HG03565 (cell line): ENCODE measurements around the gene NF1.
"Not testable (repeated sequence)": the region's sequence is repeated elsewhere in the genome, so short reads cannot be mapped to it uniquely, and the experiment has no call there.

Experiments used
- ATAC-seq: cut with Tn5 transposase; IDR thresholded peaks from one replicate; pipeline ENCODE4 v1.9.1; 2021; ENCODE audit warnings: mild to moderate bottlenecking, moderate library complexity; ENCODE audit not compliant: unreplicated experiment

The NF1 gene

DNA sequence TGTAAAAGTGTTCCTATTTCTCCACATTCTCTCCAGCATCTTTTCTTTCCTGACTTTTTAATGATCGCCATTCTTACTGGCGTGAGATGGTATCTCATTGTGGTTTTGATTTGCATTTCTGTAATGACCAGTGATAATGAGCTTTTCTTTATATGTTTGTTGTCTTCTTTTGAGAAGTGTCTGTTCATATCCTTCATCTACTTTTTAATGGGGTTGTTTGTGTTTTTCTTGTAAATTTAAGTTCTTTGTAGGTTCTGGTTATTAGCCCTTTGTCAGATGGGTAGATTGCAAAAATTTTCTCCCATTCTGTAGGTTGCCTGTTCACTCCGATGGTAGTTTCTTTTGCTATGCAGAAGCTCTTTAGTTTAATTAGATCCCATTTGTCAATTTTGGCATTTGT, 81.4 kb downstream of the NF1 start:
- not testable (repeated sequence) for ATAC-seq

DNA sequence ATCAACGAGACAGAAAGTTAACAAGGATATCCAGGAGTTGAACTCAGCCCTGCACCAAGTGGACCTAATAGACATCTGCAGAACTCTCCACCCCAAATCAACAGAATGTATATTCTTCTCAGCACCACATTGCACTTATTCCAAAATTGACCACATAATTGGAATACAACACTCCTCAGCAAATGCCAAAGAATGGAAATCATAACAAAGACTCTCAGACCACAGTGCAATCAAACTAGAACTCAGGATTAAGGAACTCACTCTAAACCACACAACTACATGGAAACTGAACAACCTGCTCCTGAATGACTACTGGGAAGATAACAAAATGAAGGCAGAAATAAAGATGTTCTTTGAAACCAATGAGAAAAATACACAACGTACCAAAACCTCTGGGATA, 84.2 kb downstream of the NF1 start:
- not testable (repeated sequence) for ATAC-seq

DNA sequence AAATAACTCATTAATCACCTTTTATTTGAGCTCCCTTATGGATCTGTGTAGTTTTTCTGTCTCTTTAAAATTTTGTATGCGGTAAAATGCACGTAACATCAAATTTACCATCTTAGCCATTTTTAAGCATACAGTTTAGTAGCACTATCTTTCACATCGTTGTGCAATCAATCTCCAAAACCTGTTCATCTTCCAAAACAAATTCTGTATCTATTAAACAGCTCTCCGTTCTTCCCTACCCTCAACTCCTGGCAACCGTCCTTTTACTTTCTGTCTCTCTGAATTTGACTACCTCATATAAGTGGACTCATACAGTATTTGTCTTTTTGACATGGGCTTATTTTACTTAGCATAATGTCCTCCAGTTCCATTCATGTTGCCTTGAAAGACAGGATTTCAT, 100.5 kb downstream of the NF1 start:
- ATAC-seq, result no peak

DNA sequence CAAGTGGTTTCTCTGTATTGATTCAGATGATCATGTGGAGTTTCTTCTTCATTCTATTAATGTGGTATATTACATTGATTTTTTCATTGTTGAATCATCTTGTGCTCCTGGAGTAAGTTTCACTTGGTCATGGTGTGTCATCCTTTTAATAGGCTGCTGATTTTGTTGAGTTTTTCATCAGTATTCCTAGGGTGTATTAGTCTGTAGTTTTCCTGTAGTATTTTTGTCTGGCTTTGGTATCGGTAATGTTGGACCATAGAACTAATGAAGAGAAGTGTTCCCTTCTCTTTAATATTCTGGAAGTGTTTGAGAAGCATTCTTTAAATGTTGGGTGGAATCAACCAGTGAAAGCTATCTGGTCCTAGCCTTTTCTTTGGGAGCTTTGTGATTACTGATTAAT, 103.2 kb downstream of the NF1 start:
- ATAC-seq, result no peak

DNA sequence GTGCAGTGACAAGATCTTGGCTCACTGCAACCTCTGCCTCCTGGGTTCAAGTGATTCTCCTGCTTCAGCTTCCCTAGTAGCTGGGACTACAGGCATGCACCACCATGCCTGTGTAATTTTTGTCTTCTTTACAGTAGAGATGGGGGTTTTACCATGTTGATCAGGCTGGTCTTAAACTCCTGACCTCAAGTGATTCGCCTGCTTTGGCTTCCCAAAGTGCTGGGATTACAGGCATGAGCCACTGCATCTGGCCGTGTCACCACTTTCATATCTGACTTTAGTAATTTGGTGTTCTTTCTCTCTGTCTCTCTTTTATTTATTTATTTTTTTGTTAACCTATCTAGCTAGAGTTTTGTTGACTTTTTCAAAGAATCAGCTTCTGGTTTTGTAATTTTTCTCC, 103.9 kb downstream of the NF1 start:
- ATAC-seq, result not testable (repeated sequence)

DNA sequence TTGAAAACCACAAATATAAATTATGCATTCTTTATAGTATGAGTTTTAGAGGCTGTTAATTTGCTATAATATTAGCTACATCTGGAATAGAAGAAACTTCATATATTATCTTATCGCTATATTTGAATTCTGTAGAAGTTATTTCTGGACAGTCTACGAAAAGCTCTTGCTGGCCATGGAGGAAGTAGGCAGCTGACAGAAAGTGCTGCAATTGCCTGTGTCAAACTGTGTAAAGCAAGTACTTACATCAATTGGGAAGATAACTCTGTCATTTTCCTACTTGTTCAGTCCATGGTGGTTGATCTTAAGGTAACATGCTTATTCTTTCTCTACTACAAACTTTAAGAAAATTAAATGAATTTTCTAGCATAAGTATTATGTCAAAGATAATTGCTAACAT, 105.5 kb downstream of the NF1 start:
- ATAC-seq, result no peak

DNA sequence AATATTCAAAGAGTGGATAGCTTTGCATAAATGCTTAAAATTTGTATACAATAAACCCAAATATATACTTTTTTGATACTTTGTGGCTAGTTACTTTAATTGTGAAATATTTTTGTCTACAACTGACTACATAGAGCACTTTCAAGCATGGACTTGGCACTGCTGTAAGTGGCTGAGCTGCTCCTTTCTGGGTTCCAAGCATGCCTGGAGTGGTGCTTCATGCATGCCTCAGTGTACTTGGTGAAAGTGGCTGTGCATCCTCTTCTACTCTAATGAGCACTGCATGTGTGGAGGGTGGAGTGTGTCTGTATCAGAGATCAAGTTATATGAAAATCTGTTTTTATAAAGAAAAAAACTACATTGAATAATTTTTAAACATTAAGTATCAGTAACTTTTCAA, 108.2 kb downstream of the NF1 start:
- no peak for ATAC-seq

DNA sequence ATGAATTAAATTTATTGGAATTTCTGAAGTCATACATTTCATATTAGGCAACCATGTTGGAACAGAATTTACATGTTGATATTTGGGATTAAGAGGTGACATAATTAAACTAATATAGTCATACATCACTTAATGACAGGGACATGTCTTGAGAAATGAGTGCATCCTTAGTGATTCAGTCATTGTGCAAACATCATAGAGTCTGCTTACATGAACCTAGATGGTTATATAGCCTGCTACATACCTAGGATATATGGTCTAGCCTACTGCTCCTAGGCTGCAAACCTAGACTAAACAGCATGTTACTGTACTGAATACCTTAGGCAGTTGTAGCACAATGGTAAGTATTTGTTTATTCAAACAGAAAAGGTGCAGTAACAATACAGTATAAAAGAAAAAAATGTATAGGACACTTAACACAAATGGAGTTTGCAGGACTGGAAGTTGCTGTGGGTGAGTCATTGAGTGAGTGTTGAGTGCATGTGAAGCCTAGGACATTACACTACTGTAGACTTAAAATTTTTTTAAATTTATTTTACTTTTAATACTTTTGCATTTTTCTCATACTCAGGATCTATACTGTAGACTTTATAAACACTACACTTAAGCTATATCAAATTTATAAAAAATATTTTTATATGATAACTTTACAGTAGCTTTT, 116.7 kb downstream of the NF1 start:
- no peak for ATAC-seq

DNA sequence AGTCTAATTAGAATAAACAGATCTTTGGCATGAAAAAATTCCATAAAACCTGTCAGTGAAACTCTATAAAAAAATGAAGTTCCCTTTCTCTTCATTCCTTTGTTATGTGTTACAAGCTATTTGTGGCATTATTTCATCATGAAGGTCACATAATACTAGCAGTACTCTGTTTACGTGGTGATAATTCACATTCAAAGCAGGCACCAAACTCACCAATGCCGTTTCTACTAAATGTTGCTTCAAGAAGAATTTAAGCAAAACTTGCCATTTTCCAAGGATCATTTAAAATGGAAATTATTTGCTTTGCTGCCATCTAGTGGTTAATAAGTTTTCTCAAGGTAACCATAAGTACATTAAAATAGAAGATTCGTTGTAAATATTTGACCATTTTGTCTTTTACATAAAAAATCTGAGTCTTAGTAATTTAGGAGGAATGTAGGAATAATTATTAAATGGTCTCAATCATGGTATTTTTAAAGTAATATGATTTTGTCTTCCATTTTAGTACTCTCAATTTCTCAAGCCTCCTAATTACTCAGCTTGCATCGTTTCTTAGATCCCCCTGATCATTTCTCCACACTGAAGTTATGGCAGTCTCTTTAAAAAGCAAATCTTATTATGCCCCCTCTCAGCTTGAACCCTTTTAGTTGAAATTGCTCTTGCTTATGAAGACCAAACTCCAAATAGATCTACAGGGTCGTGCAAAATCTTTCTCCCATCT, 121.4 kb downstream of the NF1 start:
- no peak for ATAC-seq

DNA sequence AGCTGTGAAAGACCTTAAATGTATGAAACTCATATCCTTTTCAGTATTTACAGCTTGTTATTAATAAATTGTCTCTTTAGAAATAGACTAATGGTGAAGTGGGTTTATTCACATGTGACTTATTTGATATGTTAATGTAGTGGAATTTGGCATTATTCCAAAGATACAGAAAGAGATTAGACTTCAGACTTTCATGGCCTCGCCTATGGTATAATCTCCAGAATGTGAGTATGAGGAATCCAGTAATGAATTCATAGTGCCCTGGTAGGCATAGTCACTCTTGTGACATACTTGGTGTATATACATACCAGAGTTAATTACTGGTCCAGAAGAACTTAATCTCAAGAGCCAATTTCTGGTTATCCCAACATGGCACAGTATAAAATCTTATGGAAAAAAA, 129.6 kb downstream of the NF1 start:
- no peak for ATAC-seq

DNA sequence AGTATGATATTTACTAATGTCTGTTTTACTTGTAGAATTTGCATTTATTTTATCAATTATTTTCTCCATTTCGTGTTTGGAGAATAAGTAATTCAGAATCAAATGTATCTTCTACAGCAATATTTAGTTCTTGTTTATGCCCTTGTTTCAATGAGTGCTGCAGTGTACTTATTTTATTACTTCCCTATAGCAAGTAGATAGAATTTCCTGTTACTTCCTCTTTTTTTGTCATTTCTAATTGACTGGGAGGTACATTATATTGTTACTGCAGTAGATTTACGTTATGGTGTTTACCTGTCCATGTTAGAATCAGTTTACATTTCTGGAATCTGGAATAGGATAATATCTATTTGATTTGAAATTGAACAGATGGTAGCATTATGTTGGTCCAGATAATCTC, 131.1 kb downstream of the NF1 start:
- no peak for ATAC-seq

DNA sequence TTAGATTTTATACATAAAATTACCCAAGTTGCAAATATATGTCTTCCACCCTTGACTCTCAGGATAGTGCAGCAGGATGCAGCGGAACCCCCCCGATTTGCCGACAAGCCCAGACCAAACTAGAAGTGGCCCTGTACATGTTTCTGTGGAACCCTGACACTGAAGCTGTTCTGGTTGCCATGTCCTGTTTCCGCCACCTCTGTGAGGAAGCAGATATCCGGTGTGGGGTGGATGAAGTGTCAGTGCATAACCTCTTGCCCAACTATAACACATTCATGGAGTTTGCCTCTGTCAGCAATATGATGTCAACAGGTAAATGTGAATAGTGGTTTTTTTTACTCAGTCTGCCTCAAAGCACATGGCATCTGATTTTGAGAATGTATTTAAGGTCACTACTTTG, 131.6 kb downstream of the NF1 start:
- ATAC-seq, result no peak

DNA sequence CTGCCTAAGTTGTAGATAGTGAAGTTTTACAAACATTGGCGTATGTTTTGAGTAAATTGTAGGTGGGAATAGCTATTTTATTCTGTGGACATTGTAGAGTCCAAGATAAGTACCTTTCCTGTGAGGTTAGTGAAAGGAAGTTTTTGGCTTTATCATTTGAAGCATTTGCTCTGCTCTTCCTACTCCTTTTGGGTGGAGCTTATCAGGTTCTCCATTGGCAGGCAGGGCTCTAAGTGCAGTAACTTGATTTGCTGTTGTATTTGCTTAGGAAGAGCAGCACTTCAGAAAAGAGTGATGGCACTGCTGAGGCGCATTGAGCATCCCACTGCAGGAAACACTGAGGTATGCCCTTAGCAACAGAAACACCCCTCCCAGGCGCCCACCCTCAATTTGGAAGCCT, 132.2 kb downstream of the NF1 start:
- ATAC-seq, result no peak

DNA sequence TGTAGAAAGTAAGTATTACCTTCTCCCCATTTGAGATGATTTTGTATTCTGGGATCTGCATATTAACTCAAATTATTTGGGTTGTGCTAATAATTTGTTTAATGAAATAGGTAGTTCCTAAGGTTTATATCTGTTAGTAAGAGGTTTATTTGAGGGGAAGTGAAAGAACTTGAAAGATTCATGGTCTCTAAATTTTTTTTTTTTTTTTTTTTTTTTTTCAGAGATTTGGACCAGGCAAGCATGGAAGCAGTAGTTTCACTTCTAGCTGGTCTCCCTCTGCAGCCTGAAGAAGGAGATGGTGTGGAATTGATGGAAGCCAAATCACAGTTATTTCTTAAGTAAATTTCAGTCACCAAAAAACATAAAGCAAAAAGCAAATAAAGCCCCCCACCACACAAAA, 137.1 kb downstream of the NF1 start:
- no peak for ATAC-seq

DNA sequence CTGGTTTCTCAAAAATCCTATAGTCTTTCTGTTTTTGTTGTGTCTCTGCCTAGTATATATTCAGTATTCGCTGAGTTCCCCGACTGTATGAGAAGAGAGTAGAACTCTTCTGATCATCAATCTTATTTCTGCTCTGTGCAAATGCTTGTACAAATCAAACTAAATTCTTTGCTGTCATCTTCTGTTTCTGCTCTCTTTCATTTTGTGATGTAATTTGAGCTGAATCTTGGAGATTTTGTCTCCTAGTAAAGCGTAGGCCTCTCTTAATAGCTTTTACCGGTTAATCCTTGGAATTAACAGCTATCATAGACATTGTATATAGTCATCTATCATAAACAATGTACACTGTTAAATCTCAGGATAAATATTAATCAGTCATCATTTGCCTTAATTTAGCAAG, 140.3 kb downstream of the NF1 start:
- ATAC-seq, result no peak

DNA sequence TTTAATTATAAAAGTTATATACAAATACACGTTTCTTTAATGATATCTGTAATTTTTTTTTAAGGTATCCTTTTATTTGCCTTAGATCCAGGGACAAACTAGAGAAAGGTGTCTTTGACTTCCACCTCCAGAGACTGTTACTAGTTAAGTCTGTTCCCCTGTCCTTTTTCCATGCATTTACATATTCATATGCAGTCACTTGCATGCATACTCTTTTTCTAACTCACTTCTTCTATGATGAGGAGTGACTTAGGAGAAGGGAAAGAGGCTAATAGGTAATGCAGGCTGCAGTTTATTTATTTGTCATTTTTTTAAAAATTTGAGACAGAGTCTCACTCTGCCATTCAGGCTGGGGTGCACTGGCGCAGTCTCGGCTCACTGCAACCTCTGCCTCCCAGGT, 141.4 kb downstream of the NF1 start:
- ATAC-seq, result no peak

DNA sequence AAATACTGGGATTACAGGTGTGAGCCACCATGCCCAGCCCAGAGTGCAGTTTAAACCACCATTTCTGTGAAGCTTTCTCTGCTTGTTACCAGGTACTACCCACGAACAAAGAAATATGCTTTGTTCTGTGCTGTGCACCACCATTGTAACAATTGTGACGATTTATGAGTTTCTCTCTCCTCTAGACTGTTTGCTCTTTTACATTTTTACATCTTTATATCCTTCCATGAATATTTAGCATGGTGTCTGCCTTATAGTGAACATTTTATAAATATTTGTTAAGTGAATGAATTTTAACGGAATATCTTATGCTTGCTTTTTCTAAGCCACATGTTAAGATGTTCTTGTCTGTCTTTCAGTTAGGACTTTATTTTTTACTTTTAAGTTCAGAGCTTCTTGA, 141.9 kb downstream of the NF1 start:
- no peak for ATAC-seq

DNA sequence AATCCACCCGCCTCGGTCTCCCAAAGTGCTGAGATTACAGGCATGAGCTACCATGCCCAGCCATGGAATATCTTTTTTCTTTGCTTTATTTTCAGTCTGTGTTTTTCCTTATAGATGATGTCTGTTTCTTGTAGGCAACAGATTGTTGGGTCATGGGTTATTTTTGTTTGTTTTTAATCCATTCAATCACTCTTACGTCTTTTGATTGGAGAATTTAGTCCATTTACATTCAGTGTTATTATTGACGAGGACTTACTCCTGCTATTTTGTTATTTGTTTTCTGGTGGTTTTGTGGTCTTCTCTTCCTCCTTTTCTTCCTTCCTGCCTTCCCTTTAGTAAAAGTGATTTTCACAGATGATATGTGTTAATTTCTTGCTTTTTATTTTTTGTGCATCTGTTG, 146.3 kb downstream of the NF1 start:
- no peak for ATAC-seq

DNA sequence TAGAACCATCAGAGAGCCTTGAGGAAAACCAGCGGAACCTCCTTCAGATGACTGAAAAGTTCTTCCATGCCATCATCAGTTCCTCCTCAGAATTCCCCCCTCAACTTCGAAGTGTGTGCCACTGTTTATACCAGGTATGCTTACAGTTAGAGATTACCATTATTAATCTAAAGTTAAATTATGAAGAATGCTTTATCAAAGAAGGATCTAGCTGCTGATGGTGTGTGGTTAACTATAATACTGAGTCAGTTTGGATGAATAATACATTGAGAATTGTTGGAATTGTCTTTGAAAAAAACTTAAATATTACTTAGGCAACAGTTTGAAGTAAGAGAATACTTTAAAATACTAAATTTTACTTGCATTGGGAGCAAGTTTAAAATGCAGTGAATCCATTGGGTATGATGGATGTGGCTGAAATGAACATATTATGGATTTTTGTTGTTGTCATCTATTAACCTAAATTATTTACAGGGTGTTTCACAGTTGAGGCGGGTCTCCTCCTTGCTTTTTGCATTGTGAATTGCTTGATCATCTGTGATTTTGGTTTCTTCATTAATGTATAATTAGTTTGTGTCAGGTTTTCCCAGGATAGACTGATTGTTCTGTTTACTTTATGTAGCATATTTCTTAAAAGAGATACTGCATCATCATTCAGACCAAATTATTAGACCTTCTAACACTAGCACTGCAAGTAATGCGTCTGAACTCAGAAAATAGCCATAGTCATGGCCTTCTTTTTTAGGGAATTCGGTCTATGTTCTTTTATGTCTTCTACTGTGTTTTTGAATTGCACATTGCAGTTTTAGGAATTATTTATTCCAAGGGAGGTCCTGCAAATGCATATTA, 154.4 kb downstream of the NF1 start:
- ATAC-seq, result no peak

DNA sequence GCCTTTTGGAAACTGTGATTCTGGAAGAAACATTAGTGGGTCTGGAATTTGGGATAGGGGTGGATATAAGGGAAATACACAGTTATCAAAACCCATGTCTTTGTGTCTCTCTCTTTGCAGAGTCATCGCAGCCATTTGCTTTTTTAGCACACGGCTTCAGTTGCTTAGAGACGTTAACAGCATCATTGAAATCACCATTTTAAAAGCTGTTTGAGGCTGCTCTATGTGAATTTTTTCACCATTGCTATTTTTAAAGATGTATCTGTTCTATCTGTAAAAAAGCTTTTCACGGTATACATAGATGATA, 155.0 kb downstream of the NF1 start:
- ATAC-seq, result no peak

DNA sequence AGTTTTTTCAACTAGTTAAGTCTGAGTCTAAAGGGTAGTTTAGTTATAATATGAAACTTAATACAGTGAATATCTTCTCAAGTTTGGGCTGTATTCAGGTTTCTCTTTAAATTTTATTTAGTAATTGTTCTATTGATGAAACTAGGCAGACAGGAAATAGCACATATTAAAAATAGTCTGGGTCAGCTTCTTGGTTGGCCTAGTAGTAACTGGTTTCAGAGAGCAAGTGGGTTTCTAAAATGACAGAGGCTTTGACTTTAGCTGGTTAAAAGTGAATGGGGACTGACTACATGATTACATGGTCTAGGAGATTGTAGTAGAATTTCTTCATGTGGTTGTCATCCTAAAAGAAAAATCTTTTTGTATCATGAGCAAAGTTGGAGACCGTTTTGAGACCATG, 155.5 kb downstream of the NF1 start:
- no peak for ATAC-seq
